GM18508 (cell line): ENCODE measurements around the gene PKP2.
"Not testable (repeated sequence)": the region's sequence is repeated elsewhere in the genome, so short reads cannot be mapped to it uniquely, and the experiment has no call there.

Experiments
- ATAC-seq: cut with Tn5 transposase; IDR thresholded peaks from one replicate; pipeline ENCODE4 v1.9.1; 2021; ENCODE audit warnings: moderate number of reproducible peaks; ENCODE audit not compliant: insufficient read depth, unreplicated experiment

Gene PKP2

GRCh38 chr12:32897687-32898573 lies 1.4 kb upstream of the PKP2 start:
- ATAC-seq, result no peak

DNA sequence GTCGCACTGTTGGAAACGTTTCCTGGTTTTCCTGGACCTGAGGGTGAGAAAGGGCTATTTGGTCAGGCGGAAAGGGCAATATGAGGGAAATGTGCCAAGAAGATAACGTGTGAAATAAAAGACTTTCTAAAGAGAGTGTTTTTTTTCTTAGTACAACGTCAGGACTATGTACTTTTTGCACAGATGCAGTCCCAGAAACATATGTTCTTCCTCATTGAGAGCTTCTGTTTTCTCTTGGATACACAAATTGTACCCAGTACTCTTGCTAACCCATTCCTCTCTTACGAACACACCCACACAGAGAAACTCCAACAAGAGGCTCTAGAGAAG lies 669 bp upstream of the PKP2 start:
- ATAC-seq, result no peak

DNA sequence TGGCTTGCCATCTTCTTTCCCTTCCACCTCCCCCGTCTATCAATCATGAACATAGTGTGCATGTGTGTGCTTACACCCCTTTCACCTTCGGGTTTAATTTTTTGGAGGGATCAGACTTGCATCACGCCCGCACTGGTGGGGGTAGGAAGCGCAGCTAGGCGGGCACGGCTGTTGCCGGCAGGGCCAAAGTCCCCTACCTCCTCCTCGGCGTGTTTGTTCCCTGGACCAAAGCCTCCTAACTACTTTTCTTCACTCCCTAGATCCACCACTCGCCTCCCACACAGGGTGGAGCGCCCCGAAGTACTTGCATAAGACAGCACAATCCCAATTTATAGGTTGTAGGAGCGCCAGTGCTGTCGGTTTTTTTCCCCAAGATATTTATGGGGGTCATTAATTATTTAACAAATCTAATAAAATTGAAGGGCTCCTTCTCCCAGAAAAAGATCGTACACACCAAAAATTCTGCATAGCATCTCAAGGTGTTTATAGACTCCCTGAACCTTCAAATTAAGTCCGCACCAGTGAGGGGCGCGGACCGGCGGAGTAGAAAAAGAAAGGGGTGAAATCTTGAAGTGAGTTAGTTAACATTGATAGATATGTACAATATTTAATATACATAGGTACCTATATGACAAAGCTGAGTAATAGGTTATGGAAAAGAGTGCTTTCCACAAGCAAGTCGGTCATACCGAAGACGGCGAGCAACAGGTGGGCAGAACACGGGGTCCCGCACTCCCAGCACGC lies 717 bp downstream of the PKP2 start:
- no peak for ATAC-seq

- ATAC-seq, result no peak
These were observed 2.0 kb downstream of the PKP2 start for GRCh38 chr12:32894566-32894965.

- ATAC-seq, result no peak
These were observed 3.1 kb downstream of the PKP2 start for GRCh38 chr12:32893458-32893857.

- ATAC-seq, result no peak
These were observed 3.5 kb downstream of the PKP2 start for GRCh38 chr12:32893043-32893442.

DNA sequence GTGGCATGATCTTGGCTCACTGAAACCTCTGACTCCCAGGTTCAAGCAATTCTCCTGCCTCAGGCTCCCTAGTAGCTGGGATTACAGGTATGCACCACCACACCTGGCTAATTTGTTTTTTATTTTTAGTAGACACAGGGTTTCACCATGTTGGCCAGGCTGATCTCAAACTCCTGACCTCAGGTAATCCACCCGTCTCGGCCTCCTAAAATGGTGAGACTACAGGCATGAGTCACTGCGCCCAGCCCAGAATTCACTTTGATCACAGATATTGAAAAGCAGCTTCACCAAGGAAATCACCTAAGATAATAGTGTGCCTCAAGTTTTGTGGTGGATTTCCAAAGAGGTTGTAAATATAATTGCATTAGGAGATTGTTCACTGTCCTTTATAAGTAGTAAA lies 4.2 kb downstream of the PKP2 start:
- not testable (repeated sequence) for ATAC-seq

DNA sequence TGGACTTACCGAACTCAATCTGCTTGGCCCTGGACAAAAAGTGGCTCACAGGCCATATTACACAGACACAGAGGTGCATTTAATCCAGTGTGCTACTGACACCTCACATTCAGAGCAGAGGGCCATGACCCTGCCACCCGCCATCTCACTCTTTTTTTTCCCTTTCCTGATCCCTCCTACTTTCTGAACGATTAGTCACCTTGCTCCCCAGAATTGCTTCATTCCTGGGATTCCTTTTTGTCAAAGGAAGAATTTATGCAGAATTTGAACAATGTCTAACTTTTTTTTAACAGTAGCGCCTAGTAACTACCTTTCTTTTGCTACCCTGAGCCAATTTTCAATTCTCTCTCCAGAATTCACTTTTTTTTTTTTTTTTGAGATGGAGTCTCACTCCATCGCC lies 4.6 kb downstream of the PKP2 start:
- no peak for ATAC-seq

GRCh38 chr12:32891526-32891925 lies 5.1 kb downstream of the PKP2 start:
- no peak for ATAC-seq

DNA sequence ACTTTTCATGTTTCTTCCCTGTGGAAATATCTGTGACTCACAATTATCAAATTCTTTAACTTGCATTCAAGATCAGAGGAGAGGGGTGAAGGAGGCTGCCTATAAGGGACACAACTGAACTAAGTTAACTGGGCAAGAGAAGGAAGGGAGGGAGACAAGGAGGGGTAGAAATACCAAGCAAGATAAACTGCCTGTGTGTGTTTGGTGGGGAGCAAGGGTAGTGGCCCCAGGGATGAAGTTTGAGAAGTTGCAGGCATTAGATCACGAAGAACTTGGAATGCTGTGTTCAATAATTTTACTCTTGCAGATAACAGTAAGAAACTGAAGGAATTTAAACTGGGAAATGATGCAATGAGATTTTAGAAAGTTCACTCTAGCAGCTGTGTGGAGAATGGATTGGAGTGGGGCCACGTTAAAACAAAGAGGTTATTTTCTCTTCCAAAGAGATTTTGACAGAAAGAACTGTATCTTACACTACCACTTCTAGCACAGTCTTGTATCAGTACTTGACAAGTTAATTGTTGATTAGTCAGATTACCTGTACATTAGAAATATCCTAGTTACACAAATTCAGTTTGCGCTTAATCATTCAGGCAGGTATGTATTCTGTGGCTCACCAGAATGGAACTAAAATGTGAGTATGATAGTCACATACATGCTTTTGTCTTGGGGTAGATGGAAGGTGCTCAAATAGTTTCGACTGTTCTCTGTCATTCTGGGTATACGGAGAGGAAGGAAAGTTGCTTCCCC lies 7.4 kb downstream of the PKP2 start:
- ATAC-seq, result no peak

DNA sequence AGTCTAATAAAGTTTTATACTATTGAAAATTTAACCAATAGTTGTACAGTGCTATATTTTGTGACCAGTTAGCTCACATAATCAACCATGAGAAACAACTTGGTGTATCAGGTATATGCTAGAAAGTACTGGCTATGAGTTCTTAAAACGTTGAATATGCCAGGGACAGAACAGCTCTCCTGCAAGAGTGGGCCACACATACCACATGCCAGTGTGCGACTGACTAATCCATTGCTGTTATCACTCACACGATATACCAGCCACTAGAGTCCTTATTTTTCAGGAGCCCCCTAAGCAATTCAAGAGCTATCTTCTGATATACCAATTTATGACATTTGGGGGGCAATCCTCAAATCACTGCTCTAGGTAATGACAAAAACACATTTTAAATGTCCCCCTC lies 9.5 kb downstream of the PKP2 start:
- no peak for ATAC-seq

GRCh38 chr12:32885831-32886230 lies 10.7 kb downstream of the PKP2 start:
- no peak for ATAC-seq

GRCh38 chr12:32884962-32885361 lies 11.6 kb downstream of the PKP2 start:
- ATAC-seq, result no peak

- ATAC-seq, result no peak
These were observed 14.9 kb downstream of the PKP2 start for GRCh38 chr12:32881702-32882101.

GRCh38 chr12:32881107-32881506 lies 15.5 kb downstream of the PKP2 start:
- ATAC-seq, result no peak

- ATAC-seq, result not testable (repeated sequence)
These were observed 17.5 kb downstream of the PKP2 start for GRCh38 chr12:32879066-32879465.

DNA sequence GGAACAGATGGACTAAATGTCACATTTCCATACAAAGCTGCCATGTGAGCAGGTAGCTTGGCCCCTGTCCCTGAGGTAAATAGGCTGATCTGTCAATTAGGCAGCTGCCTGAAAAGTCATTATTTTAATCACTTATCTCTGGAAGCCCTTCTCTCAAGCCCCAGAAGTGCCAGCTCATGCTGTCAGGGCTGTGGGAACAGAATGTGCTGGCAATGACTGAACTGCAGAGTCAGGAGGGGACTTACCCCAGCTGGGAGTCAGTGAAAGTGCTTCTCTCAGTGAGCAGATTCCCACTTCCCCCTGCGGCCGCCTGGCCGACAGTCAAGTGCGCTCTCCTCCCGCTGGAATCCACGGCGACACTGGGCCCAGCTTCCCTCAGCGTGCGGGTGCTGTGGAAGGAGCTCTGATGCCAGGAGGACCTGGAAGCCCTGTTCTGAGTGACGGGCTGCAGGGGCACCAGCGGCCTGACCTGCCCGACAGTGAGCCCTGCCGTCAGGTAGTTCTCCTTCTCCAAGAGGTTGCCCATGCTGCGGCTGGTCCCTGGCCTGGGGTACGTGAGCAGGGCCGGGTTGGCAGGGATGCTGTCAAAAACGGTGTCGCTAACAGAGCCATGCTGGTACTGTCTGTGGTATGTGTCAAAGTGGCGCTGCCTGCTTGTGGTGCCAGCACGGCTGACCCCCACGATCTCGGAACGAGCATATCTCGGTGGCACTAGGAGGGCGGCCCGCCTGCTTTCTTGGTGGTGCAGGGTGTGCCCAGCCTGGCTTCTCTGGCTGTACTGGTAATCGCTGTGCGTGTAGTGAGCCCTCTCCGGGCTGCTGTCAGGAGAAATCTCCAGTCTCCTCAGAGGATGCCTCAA lies 18.7 kb downstream of the PKP2 start:
- no peak for ATAC-seq

GRCh38 chr12:32876004-32876403 lies 20.6 kb downstream of the PKP2 start:
- no peak for ATAC-seq

GRCh38 chr12:32874975-32875374 lies 21.6 kb downstream of the PKP2 start:
- no peak for ATAC-seq

- ATAC-seq, result no peak
These were observed 22.5 kb downstream of the PKP2 start for GRCh38 chr12:32874078-32874477.
